Osteoblast (primary cell): ENCODE results near the gene NEK10. TPM values are rescaled to one million over a fixed set of nuclear protein-coding genes. Genes with fewer than 3 reads are reported as not detected.

Source experiments
- DNase-seq: peaks from one replicate; pipeline ENCODE4 v3.0.0; 2011; ENCODE audit warnings: low spot score, mixed read lengths; ENCODE audit not compliant: insufficient read length; ENCODE audit errors: missing footprints
- H2AFZ ChIP-seq: 2 replicates; pipeline ENCODE4 v1.6.0; 2011; ENCODE audit warnings: mild to moderate bottlenecking, low read length
- H3K27ac ChIP-seq: 2 replicates; pipeline ENCODE4 v1.5.1; 2011; ENCODE audit warnings: mild to moderate bottlenecking, low read depth, low read length, moderate library complexity
- H3K27me3 ChIP-seq: 2 replicates; pipeline ENCODE4 v1.6.0; 2012; ENCODE audit warnings: mild to moderate bottlenecking, control low read depth, inconsistent platforms, low read length, moderate library complexity; ENCODE audit not compliant: insufficient read depth
- H3K36me3 ChIP-seq: 2 replicates; pipeline ENCODE4 v1.5.1; 2011; ENCODE audit warnings: mild to moderate bottlenecking, low read length, control low read depth, moderate library complexity; ENCODE audit not compliant: insufficient read depth
- H3K4me1 ChIP-seq: 2 replicates; pipeline ENCODE4 v1.5.1; 2011; ENCODE audit warnings: mild to moderate bottlenecking, low read length, control low read depth, moderate library complexity; ENCODE audit not compliant: insufficient read depth
- H3K4me2 ChIP-seq: 2 replicates; pipeline ENCODE4 v1.6.0; 2011; ENCODE audit warnings: mild to moderate bottlenecking, low read length; ENCODE audit not compliant: insufficient read depth
- H3K4me3 ChIP-seq: fragments of 200-600 bp; sonication (generic); 3 replicates; pipeline ENCODE4 v1.5.1; 2012; ENCODE audit warnings: mild to moderate bottlenecking, low read length, inconsistent platforms; ENCODE audit not compliant: insufficient read depth
- H3K79me2 ChIP-seq: 2 replicates; pipeline ENCODE4 v1.6.0; 2012; ENCODE audit warnings: mild to moderate bottlenecking, low read length, control low read depth, inconsistent platforms; ENCODE audit not compliant: insufficient read depth
- H3K9me3 ChIP-seq: 2 replicates; pipeline ENCODE4 v1.5.1; 2011; ENCODE audit warnings: low read depth, low read length, control low read depth
- H4K20me1 ChIP-seq: 2 replicates; pipeline ENCODE4 v1.6.0; 2012; ENCODE audit warnings: mild to moderate bottlenecking, low read length, control low read depth; ENCODE audit not compliant: insufficient read depth
- total RNA-seq: library from RNA; depleted of rRNA; stranded (reverse); fragments of >200 nt; gene quantifications from 2 replicates; pipeline ENCODE4 v1.2.3, GENCODE V29; 2012
- TF ChIP-seq, protein P1 (sequence below): IDR thresholded peaks from 2 replicates; pipeline ENCODE4 v1.5.1; 2011; ENCODE audit warnings: mild to moderate bottlenecking, low read depth, low read length, moderate library complexity; ENCODE audit errors: extremely low read depth

NEK10 gene
- total RNA-seq, 1 donor: 69.8 TPM

DNA sequence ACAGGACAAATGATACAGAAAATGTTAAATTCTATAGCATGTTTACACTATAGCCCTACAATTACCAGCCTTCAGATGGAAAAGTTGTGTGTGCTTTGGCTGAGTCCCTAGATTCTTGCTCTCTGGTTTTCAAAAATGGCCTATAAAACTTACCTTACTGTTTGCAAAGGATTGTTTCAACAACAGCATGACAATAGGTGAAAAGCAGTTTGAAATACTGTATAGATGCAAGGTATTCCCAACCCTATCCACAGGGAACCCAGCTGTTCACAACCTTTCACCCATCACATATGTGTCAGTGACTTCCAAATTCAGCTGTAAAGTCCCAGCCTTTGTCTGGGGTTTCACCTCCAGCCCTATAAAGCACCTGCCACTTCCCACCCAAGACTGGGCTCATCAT is 97.3 kb downstream of the NEK10 start:
- Histone ChIP-seq H3K79me2 (no peaks in the 10 kb centered on the region), H3K4me3 (no peak overlapping the region), H4K20me1 (no peaks in the 10 kb centered on the region), H3K27ac (no peak overlapping the region), H3K9me3 (no peaks in the 10 kb centered on the region), H3K27me3 (no peaks in the 10 kb centered on the region), H3K36me3 (no peaks in the 10 kb centered on the region), H3K4me1 (no peaks in the 10 kb centered on the region), H2AFZ (no peak overlapping the region), H3K4me2 (no peak overlapping the region)
- TF ChIP-seq, protein P1, sequence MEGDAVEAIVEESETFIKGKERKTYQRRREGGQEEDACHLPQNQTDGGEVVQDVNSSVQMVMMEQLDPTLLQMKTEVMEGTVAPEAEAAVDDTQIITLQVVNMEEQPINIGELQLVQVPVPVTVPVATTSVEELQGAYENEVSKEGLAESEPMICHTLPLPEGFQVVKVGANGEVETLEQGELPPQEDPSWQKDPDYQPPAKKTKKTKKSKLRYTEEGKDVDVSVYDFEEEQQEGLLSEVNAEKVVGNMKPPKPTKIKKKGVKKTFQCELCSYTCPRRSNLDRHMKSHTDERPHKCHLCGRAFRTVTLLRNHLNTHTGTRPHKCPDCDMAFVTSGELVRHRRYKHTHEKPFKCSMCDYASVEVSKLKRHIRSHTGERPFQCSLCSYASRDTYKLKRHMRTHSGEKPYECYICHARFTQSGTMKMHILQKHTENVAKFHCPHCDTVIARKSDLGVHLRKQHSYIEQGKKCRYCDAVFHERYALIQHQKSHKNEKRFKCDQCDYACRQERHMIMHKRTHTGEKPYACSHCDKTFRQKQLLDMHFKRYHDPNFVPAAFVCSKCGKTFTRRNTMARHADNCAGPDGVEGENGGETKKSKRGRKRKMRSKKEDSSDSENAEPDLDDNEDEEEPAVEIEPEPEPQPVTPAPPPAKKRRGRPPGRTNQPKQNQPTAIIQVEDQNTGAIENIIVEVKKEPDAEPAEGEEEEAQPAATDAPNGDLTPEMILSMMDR: no peak
- no peak for DNase-seq

DNA sequence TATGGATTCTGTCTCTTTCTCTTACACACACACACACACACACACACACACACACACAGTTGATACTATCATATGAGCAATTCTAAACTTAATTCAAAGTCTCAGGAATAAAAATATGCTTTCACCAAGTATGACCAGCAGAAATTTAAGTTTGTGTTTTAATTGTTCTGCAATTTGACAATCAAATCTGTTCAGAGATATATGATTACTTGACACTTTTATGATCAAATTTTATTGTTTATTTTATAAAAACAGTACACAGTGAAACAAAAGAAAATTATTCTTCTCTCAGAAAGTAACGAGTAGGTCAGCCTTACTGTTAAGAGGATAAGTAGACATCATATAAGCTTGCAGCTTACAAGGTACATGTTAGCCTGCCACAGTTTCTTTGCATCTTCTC is 114.3 kb downstream of the NEK10 start:
- H3K36me3 ChIP-seq: no peaks in the 10 kb centered on the region
- no peak overlapping the region for H3K27ac ChIP-seq
- no peak for DNase-seq
- no peaks in the 10 kb centered on the region for H3K79me2 ChIP-seq
- H3K9me3 ChIP-seq: no peaks in the 10 kb centered on the region
- TF ChIP-seq, protein P1: no peak
- no peaks in the 10 kb centered on the region for H4K20me1 ChIP-seq
- H3K4me2 ChIP-seq: no peak overlapping the region
- no peaks in the 10 kb centered on the region for H3K27me3 ChIP-seq
- H3K4me3 ChIP-seq: no peak overlapping the region
- no peak overlapping the region for H2AFZ ChIP-seq
- H3K4me1 ChIP-seq: no peaks in the 10 kb centered on the region

DNA sequence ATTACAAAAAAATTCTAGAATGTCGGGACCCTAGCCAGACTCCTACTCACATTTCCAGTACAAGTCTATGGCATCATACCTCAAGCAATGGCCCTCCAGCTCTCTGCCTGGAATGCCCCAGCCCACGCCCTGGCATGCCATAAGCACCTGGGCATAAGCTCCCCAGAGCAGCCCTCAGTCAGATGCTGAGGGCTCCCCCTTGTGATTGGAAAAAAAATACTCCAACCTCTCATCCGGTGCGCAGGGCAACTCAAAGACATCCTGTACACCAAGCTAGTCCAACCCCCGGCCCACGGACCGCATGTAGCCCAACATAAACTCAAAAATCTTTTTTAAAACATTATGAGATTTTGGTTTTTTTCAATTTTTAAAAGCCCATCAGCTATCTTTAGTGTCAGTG is 115.4 kb downstream of the NEK10 start:
- Histone ChIP-seq H3K36me3 (no peaks in the 10 kb centered on the region), H3K4me1 (no peaks in the 10 kb centered on the region), H3K27ac (no peak overlapping the region), H3K4me3 (no peak overlapping the region), H3K9me3 (no peaks in the 10 kb centered on the region), H3K4me2 (no peak overlapping the region), H4K20me1 (no peaks in the 10 kb centered on the region), H3K79me2 (no peaks in the 10 kb centered on the region), H2AFZ (no peak overlapping the region), H3K27me3 (no peaks in the 10 kb centered on the region)
- DNase-seq: peak; percentile 51
- TF ChIP-seq, protein P1: peak; percentile 67

DNA sequence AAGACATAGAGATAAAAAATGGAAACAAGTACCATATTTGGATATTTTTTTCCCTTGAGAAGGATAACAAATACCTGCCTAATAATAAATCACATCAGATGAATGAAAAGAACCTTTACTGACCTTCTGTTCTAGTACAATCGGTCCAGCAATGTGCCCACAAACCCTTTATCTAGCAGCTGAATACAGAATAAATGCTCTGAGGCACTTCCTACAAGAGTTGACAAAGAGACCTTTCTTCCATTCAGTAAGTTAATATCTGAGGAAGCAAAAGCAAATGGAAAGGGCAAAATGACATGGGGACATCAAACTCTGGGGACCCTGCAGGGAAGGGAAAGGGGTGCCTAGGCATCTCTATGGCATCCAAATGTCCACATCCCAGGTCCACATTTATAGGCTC is 115.8 kb downstream of the NEK10 start:
- no peak overlapping the region for H3K4me2 ChIP-seq
- H4K20me1 ChIP-seq: no peaks in the 10 kb centered on the region
- no peak overlapping the region for H2AFZ ChIP-seq
- H3K4me1 ChIP-seq: no peaks in the 10 kb centered on the region
- H3K9me3 ChIP-seq: no peaks in the 10 kb centered on the region
- H3K4me3 ChIP-seq: no peak overlapping the region
- H3K36me3 ChIP-seq: no peaks in the 10 kb centered on the region
- TF ChIP-seq, protein P1: no peak
- H3K27me3 ChIP-seq: no peaks in the 10 kb centered on the region
- no peaks in the 10 kb centered on the region for H3K79me2 ChIP-seq
- DNase-seq: peak; percentile 23
- no peak overlapping the region for H3K27ac ChIP-seq
